Measurements from ENCODE around the gene STAB2.
"Not testable (repeated sequence)": the region's sequence is repeated elsewhere in the genome, so short reads cannot be mapped to it uniquely, and the experiment has no call there.

STAB2 gene

GRCh38 chr12:103652808-103653207 lies 65.7 kb downstream of the STAB2 start:
- no peak for DNase-seq (ENCODE audit: low read depth, low spot score)

DNA sequence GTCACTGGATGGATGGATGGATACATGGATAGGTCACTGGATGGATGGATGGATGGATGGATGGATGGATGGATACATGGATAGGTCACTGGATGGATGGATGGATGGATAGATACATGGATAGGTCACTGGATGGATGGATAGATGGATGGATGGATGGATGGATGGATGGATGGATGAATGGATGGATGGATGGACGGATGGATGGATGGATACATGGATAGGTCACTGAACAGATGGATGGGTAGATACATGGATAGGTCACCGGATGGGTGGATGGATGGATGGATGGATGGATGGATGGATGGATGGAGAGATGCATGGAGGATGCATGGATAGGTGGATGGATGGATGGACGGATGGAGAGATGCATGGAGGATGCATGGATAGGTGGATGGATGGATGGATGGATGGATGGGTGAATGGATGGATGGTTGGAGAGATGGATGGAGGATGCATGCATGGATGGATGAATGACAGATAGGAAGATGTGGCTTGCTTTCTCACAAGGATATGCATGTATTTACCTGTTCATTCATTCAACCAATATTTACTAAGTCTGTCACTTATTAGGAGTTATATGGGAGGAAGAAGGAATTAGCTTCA lies 66.6 kb downstream of the STAB2 start:
- not testable (repeated sequence) for DNase-seq (ENCODE audit: low read depth, low spot score)

GRCh38 chr12:103654816-103655215 lies 67.7 kb downstream of the STAB2 start:
- DNase-seq (ENCODE audit: low read depth, low spot score) = no peak

DNA sequence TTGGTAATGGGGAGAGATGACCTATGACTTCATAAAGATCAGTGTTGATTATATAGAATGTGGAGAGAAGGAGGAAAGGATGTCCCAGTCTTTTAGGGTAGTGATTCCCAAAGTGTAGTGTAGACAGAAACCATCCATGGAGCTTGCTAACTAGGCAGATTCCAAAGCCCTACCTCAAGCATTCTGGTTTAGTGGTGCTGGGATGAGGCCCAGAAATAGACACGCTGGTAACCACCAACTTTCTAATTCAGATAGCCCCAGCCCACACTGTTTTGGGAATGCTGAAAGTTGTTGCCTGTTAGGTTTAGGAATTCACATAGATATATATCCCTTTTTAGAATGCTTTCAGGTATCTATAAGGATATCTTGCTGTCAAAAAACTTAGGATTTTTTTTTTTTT lies 69.2 kb downstream of the STAB2 start:
- no peak for DNase-seq (ENCODE audit: low read depth, low spot score)

GRCh38 chr12:103657331-103657730 lies 70.3 kb downstream of the STAB2 start:
- DNase-seq (ENCODE audit: low read depth, low spot score) = no peak

GRCh38 chr12:103664626-103665025 lies 77.6 kb downstream of the STAB2 start:
- no peak for DNase-seq (ENCODE audit: low read depth, low spot score)

GRCh38 chr12:103665971-103666370 lies 78.9 kb downstream of the STAB2 start:
- no peak for DNase-seq (ENCODE audit: low read depth, low spot score)

DNA sequence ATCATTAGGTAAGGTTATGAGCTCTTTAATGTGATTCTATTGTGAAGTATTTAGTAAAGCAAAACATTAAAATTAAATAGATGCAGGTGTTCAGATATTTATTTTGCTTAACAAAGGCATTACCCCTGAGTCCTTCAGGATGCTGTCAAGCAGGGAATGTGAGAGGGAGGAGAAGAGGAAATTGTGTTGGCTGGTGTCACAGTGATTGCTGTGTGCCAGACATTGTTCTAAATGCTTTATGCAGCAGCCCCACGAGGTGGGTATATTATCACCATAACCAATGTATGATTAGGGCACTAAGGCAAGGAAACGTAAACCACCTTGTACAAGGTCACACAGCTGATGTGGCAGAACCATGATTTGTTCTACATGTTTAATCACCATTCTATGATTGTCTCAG lies 80.1 kb downstream of the STAB2 start:
- no peak for DNase-seq (ENCODE audit: low read depth, low spot score)

DNA sequence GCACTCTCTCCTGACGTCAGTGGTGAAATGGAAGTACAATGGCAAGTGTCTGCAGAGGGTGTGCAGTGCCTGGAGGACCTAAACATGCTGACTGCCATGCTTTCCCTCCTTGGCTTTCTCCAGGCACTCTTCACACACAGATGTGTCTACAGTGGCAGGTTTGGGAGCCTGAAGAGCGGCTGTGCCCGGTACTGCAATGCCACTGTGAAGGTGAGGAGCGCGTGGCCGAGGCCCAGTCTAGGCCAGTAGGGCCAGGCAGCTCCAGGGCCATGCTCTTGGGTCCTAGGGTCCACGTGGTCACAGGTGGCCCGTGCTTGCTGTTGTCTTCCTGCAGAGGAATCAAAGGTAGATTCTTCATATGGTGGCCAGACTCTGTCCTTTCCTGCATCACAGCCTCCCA lies 81.4 kb downstream of the STAB2 start:
- no peak for DNase-seq (ENCODE audit: low read depth, low spot score)

GRCh38 chr12:103671367-103671766 lies 84.3 kb downstream of the STAB2 start:
- DNase-seq (ENCODE audit: low read depth, low spot score) = no peak

DNA sequence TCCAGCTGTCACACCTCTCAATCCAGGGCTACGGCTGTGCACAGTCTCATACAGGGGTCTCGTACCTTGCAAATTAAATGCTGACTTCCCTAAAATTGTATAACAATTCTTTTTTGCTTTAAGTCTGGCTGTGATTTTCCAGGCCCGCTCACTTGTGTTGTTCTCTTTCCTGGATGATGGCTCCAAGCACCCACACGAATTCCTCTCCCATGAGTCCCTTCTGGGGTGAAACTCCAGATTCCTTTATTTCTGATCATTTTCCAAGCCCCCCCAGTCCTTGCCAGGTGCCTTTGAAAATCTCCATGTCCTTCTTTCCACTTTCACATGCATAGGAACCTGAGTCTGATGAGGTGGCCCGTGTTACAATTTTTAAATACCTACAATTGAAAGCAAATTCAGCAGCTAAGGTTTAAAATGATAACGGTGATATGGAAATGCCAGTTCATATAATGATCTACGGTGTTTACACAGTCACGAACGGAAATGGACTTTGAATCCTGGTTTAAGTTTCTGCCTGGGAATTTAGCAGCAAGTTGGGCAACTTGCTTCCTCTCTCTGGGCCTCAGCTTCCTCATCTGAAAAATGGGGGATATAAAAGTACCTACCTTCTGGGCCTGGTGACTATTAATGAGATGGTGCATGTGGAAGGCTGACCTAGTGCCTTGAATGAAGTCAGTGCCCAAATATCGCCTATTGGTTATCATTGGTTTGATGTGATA lies 85.5 kb downstream of the STAB2 start:
- no peak for DNase-seq (ENCODE audit: low read depth, low spot score)

DNA sequence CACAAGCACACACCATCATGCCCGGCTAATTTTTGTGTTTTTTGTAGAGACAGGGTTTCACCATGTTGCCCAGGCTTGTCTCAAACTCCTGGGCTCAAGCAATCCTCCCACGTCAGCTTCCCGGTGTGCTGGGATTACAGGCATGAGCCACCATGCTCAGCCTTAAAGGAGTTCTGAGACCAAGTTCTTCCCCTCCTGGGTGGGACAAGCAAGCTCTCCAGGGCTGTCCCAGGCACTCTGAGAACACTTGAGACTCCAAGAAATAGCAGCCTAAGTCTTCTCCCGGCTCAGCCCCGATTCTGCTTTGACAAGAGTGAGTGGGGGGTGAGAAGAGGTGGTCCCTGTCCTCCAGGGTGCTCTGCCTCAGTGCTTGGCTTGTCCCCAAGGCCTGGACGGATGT lies 86.4 kb downstream of the STAB2 start:
- no peak for DNase-seq (ENCODE audit: low read depth, low spot score)

DNA sequence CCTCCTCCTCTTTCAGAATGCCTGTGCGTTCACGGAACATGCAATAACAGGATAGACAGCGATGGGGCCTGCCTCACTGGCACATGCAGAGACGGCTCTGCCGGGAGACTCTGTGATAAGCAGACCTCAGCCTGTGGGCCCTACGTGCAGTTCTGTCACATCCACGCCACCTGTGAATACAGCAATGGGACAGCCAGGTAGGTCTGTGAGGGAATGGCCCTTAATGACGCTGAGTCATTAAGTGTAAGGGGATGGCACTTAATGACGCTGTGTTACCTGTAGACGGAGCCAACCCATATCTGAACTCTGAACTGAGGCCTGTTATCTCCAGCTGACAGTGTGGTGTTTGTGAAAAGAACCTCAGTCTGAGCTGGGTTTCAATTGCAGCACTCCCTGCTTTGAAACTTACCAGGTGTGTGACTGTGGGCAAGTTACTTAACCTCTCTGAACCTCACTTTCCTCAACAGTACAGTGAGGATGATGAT lies 86.9 kb downstream of the STAB2 start:
- DNase-seq (ENCODE audit: low read depth, low spot score) = no peak

GRCh38 chr12:103676893-103677292 lies 89.8 kb downstream of the STAB2 start:
- DNase-seq (ENCODE audit: low read depth, low spot score) = no peak

DNA sequence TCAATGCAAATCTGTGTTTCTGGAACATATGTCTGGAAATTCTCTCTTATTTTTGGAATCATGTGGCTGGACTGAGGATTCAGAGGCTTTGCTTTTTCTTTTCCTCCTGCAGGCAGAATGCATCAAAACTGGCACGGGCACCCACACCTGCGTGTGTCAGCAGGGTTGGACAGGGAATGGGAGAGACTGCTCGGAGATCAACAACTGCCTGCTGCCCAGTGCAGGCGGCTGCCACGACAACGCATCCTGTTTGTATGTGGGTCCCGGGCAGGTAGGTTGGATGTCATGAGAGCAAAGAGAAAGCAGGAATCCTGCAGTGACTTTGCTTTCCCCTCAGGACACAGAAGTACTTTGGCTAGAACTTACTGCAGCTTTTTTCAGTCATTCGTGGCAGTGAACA lies 90.3 kb downstream of the STAB2 start:
- no peak for DNase-seq (ENCODE audit: low read depth, low spot score)

DNA sequence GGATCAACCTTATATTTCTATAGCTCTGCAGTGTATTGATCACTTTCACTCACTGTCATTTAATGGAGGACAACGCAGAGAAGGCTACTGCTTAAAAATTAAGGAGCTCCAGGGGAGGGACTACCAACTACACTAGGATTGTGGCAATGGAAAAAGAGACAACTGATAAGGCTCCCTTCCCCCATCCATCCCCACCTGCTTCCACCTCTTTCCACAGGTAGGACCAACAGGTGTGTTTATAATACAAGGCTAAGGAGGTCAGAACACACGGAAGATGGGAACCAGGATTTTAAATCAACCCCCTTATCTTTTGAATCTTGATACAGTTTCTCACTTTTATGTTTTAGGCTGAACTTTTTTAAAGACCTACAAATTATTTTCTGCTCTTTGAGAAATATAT lies 90.8 kb downstream of the STAB2 start:
- no peak for DNase-seq (ENCODE audit: low read depth, low spot score)

DNA sequence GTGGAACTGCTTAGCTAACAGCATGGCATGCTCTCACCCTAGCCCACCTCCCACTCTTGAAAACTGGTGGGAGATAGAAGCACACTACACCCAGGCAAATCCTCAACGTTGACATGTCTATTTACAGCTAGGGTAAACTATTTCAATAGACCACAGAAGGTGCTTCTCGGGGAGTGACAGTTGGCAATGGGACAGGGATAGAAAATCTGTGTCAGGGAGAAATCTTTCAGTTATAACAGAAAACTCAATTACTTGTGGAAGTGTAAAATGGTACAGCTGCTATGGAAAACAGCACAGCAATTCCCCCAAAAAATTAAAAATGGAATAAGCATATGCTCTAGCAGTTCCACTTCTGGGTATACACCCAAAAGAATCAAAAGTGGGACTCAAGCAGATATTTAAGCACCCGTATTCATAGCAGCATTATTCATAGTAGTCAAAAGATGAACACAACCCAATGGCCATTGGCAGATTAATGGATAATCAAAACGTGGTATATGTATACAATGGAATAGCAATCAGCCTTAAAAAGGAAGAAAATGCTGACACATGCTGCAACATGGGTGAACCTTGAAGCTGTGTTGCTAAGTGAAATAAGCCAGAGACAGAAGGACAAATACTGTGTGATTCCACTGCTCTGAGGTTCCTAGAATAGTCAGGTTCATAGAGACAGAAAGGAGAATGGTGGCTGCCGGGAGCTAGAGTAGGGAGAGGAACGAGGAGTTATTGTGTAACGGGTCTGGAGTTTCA lies 92.5 kb downstream of the STAB2 start:
- no peak for DNase-seq (ENCODE audit: low read depth, low spot score)

- DNase-seq (ENCODE audit: low read depth, low spot score) = no peak
These were observed 93.6 kb downstream of the STAB2 start for GRCh38 chr12:103680591-103681141.

- no peak for DNase-seq (ENCODE audit: low read depth, low spot score)
These were observed 99.0 kb downstream of the STAB2 start for GRCh38 chr12:103686026-103686425.

- no peak for DNase-seq (ENCODE audit: low read depth, low spot score)
These were observed 100.2 kb downstream of the STAB2 start for GRCh38 chr12:103687253-103687652.

- no peak for DNase-seq (ENCODE audit: low read depth, low spot score)
These were observed 101.4 kb downstream of the STAB2 start for GRCh38 chr12:103688376-103689063.

- DNase-seq (ENCODE audit: low read depth, low spot score) = no peak
These were observed 103.4 kb downstream of the STAB2 start for GRCh38 chr12:103690426-103690825.

All from ELF-1 (cell line).